ENCODE results near the gene SLX4. TPM values are rescaled to one million over a fixed set of nuclear protein-coding genes. Genes with fewer than 3 reads are reported as not detected.

Gene SLX4
- total and polyA plus RNA-seq, 12 donors, result 1.1 to 4.4 (median 2.9) TPM

GRCh38 chr16:3655396-3656159 lies 44.2 kb upstream of the SLX4 start:
- no peak for TF ChIP-seq CTCF (IDR thresholded peaks at IDR 0.05)
- peaks cover 0 to 20% (median 8%) of the 10 kb centered on the region in 9 donors for H3K4me1 ChIP-seq
- H3K4me3 ChIP-seq, result no peak overlapping the region
- no peak for DNase-seq
- 71 to 77% methylated on average over 21 of the region's 21 CpGs for WGBS, 2 donors
- intact Hi-C loops (cut with DNase I), result no loop called here
- peak in 7 of 8 donors; percentile 14 to 56 (median 36) for ATAC-seq
- no peaks in the 10 kb centered on the region for H3K9me3 ChIP-seq
- no peaks in the 10 kb centered on the region for H3K27me3 ChIP-seq
- peak overlapping the region in 4 of 10 donors; percentile 15 to 59 (median 30) for H3K27ac ChIP-seq
- H3K36me3 ChIP-seq, result peaks cover 0 to 86% (median 35%) of the 10 kb centered on the region in 9 donors

- Histone ChIP-seq H3K36me3 (peaks cover 0 to 81% (median 30%) of the 10 kb centered on the region in 9 donors), H3K27me3 (no peaks in the 10 kb centered on the region), H3K9me3 (no peaks in the 10 kb centered on the region), H3K4me1 (peaks cover 0 to 20% (median 8%) of the 10 kb centered on the region in 9 donors), H3K4me3 (no peak overlapping the region), H3K27ac (peak overlapping the region in 5 of 10 donors; percentile 15 to 59 (median 31))
- TF ChIP-seq CTCF (IDR thresholded peaks at IDR 0.05), result no peak
- DNase-seq, result no peak
- intact Hi-C loops (cut with DNase I), result no loop called here
- peak in 6 of 8 donors; percentile 31 to 66 (median 40) for ATAC-seq
- 63 to 79% methylated on average over 12 of the region's 12 CpGs for WGBS, 2 donors
These were observed 43.6 kb upstream of the SLX4 start for GRCh38 chr16:3655030-3655395.

GRCh38 chr16:3654249-3654991 lies 43.0 kb upstream of the SLX4 start, which contains the start of gene DNASE1:
Gene DNASE1 (plus strand): TSS chr16:3654691. CDS start chr16:3655374, 683 bp downstream.
- DNase-seq (peak; percentile 39 to 58), ATAC-seq (peak; percentile 45 to 78 (median 55))
- intact Hi-C loops (cut with DNase I), result no loop called here
- Histone ChIP-seq H3K27me3 (no peaks in the 10 kb centered on the region), H3K4me1 (peaks cover 0 to 20% (median 8%) of the 10 kb centered on the region in 9 donors), H3K4me3 (no peak within 1 kb of the TSS), H3K27ac (peak within 1 kb of the TSS in 6 of 10 donors; percentile 15 to 59 (median 35)), H3K9me3 (no peaks in the 10 kb centered on the region), H3K36me3 (peaks cover 0 to 75% (median 28%) of the 10 kb centered on the region in 9 donors)
- WGBS, 2 donors, result 62 to 67% methylated on average over 14 of the region's 14 CpGs
- TF ChIP-seq CTCF (IDR thresholded peaks at IDR 0.05), result peak; percentile 39 to 84 (median 64)

GRCh38 chr16:3652373-3653195 lies 41.2 kb upstream of the SLX4 start:
- TF ChIP-seq CTCF (IDR thresholded peaks at IDR 0.05), result no peak
- Histone ChIP-seq H3K36me3 (peaks cover 0 to 56% (median 12%) of the 10 kb centered on the region in 9 donors), H3K4me3 (no peak overlapping the region), H3K27ac (no peak overlapping the region), H3K27me3 (no peaks in the 10 kb centered on the region), H3K9me3 (no peaks in the 10 kb centered on the region), H3K4me1 (peaks cover 0 to 20% (median 8%) of the 10 kb centered on the region in 9 donors)
- DNase-seq (no peak), ATAC-seq (no peak)
- intact Hi-C loops (cut with DNase I), result no loop called here
- WGBS, 2 donors, result 79 to 82% methylated on average over 14 of the region's 14 CpGs
